Uterus (tissue), 4 donors: ENCODE measurements around the gene XIRP2. TPM values are rescaled to one million over a fixed set of nuclear protein-coding genes. Genes with fewer than 3 reads are reported as not detected.

Experiments
- DNase-seq, 2 donors: peaks; one replicate each; pipeline ENCODE4 v3.0.0-alpha.2; 2019 to 2020
- H3K27ac ChIP-seq, 2 donors: fragments of 200-600 bp; sonication (generic); 1 replicate in 1 of 2; 2 replicates in 1 of 2; pipeline ENCODE4 v1.5.1; 2016 to 2018
- H3K27me3 ChIP-seq, 2 donors: fragments of 200-600 bp; sonication (generic); one replicate each; pipeline ENCODE4 v1.5.1; 2018 to 2019; ENCODE audit warnings: control low read depth in 1 of 2
- H3K36me3 ChIP-seq, 2 donors: fragments of 200-600 bp; sonication (generic); one replicate each; pipeline ENCODE4 v1.5.1; 2019; ENCODE audit warnings: control low read depth in 1 of 2
- H3K4me1 ChIP-seq, 2 donors: fragments of 200-600 bp; sonication (generic); one replicate each; pipeline ENCODE4 v1.5.1; 2018 to 2019; ENCODE audit warnings: control low read depth in 1 of 2
- H3K4me3 ChIP-seq, 2 donors: fragments of 200-600 bp; sonication (generic); 1 replicate in 1 of 2; 2 replicates in 1 of 2; pipeline ENCODE4 v1.5.1; 2018 to 2019; ENCODE audit warnings: mild to moderate bottlenecking in 1 of 2
- H3K9me3 ChIP-seq, 2 donors: fragments of 200-600 bp; sonication (generic); one replicate each; pipeline ENCODE4 v1.5.1; 2019; ENCODE audit warnings: control low read depth in 1 of 2
- POLR2A ChIP-seq, 2 donors: fragments of 450-650 bp; IDR thresholded peaks; one replicate each; pipeline ENCODE4 v1.6.1; 2016; ENCODE audit warnings: antibody characterized with exemption in 2 of 2, mild to moderate bottlenecking in 1 of 2, moderate library complexity in 1 of 2
- intact Hi-C: fragments of 100-400 bp; cut with DNase I; formaldehyde crosslinking; loops from one replicate; pipeline ENCODE4 v1.15.1; 2023; ENCODE audit warnings: low total_unique reads
- total RNA-seq, 4 donors: library from RNA; depleted of rRNA in 3 of 4; stranded (reverse); fragments of >200 nt in 3 of 4; gene quantifications; one replicate each; pipeline versions ENCODE4 v1.1.0 to v1.2.4, GENCODE V29; 2014 to 2023
- TF ChIP-seq, protein P1 (sequence below), 4 experiments: fragments of 200-600 bp in 2 of 4; fragments of 450-650 bp in 2 of 4; sonication (generic) in 2 of 4; IDR thresholded peaks; one replicate each; pipeline ENCODE4 v1.5.1; 2016 to 2019; ENCODE audit warnings: antibody characterized with exemption in 4 of 4, mild to moderate bottlenecking in 2 of 4, moderate library complexity in 1 of 4
- donor health status: DM: yes; HTN: yes; CAD: no.

The XIRP2 gene
- total RNA-seq, 4 donors from 2014 or later: 0.49 to 0.55 TPM; not detected in 2

DNA sequence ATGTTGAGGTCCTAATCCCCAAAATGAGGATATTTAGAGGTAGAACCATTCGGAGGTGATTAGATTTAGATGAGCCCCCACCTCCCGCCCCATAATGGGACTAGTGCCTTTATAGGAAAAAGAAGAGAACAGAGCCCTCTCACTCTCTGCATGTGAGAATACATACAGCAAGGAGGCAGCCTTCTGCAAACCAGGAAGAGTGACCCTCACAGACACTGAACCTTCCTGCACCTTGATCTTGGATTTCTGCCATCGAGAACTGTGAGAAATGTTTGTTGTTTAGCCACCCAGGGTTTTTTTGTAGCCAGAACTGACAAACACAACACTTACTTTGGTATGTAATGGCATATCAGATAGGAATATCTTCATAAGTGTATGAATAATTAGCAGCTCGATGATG, 83.7 kb downstream of the XIRP2 start:
- Histone ChIP-seq H3K4me3 (no peak overlapping the region), H3K36me3 (no peaks in the 10 kb centered on the region), H3K9me3 (no peaks in the 10 kb centered on the region), H3K27me3 (no peaks in the 10 kb centered on the region), H3K27ac (no peak overlapping the region), H3K4me1 (no peaks in the 10 kb centered on the region)
- no peak for TF ChIP-seq POLR2A (IDR thresholded peaks at IDR 0.05)
- TF ChIP-seq, protein P1, sequence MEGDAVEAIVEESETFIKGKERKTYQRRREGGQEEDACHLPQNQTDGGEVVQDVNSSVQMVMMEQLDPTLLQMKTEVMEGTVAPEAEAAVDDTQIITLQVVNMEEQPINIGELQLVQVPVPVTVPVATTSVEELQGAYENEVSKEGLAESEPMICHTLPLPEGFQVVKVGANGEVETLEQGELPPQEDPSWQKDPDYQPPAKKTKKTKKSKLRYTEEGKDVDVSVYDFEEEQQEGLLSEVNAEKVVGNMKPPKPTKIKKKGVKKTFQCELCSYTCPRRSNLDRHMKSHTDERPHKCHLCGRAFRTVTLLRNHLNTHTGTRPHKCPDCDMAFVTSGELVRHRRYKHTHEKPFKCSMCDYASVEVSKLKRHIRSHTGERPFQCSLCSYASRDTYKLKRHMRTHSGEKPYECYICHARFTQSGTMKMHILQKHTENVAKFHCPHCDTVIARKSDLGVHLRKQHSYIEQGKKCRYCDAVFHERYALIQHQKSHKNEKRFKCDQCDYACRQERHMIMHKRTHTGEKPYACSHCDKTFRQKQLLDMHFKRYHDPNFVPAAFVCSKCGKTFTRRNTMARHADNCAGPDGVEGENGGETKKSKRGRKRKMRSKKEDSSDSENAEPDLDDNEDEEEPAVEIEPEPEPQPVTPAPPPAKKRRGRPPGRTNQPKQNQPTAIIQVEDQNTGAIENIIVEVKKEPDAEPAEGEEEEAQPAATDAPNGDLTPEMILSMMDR (IDR thresholded peaks at IDR 0.05): no peak
- DNase-seq: no peak
- intact Hi-C loops: no loop called here

DNA sequence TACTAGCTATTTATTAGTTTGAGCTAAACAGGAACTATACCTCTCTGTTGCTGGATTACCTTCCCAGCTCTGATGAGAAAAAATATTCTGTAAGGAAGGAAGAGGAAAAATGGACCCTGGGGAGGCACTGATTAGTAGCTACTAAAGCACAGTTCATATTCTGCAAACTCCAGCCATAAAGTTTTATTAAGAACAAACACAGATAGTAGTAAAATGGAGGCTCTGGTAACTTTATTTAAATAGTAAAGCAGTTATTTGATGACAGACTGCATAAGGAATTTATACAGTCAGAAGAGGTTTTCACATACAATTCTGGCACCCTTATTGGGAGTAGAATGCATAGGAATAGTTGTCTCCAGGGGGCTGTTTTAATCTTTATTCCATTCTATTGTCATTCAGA, 84.1 kb downstream of the XIRP2 start:
- no peak overlapping the region for H3K27ac ChIP-seq
- intact Hi-C loops: no loop called here
- H3K27me3 ChIP-seq: no peaks in the 10 kb centered on the region
- TF ChIP-seq, protein P1 (IDR thresholded peaks at IDR 0.05): no peak
- no peak for TF ChIP-seq POLR2A (IDR thresholded peaks at IDR 0.05)
- no peak overlapping the region for H3K4me3 ChIP-seq
- no peaks in the 10 kb centered on the region for H3K9me3 ChIP-seq
- no peak for DNase-seq
- H3K36me3 ChIP-seq: no peaks in the 10 kb centered on the region
- H3K4me1 ChIP-seq: no peaks in the 10 kb centered on the region

DNA sequence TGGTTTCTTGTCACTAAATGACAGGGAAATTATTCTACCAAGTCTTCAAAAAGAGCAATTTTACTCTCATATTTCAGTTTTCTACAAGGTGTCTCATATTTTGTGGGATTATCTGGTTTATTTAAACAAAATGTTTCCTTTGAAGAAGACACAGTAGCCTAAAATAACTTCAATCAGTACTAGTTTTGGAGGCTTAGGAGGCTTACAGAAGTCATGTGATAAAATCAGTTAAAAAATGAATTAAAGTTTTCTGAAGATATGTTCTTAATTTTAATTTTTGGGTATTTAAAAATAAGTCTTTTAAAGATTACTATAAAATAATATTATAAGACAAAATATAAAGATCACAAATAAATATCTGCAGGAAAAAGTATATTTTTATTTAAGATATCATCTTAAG, 95.9 kb downstream of the XIRP2 start:
- intact Hi-C loops: no loop called here
- no peaks in the 10 kb centered on the region for H3K9me3 ChIP-seq
- no peak for TF ChIP-seq POLR2A (IDR thresholded peaks at IDR 0.05)
- TF ChIP-seq, protein P1 (IDR thresholded peaks at IDR 0.05): no peak
- H3K27me3 ChIP-seq: no peaks in the 10 kb centered on the region
- no peak overlapping the region for H3K4me3 ChIP-seq
- no peak overlapping the region for H3K27ac ChIP-seq
- H3K4me1 ChIP-seq: no peaks in the 10 kb centered on the region
- no peak for DNase-seq
- H3K36me3 ChIP-seq: no peaks in the 10 kb centered on the region

DNA sequence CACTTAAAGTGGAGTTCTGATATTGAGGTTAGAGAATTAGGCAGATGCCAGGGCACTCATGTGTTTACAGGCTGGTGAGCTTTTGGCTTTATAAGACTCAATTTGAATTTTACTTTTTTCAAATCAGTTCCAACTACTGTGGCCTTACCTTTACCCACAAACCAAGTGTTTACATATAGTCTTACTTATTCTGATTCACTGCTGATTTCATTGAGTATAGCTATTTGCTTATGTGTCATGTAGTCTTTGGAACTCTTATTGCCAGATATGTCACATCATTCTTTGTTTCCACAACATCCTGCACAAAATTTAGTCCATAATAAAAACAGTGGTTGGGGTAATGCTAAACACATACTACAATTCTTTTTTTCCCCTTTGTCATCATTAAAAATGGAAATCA, 96.5 kb downstream of the XIRP2 start:
- H3K9me3 ChIP-seq: no peaks in the 10 kb centered on the region
- H3K4me1 ChIP-seq: no peaks in the 10 kb centered on the region
- no peak for TF ChIP-seq POLR2A (IDR thresholded peaks at IDR 0.05)
- TF ChIP-seq, protein P1 (IDR thresholded peaks at IDR 0.05): no peak
- intact Hi-C loops: no loop called here
- H3K4me3 ChIP-seq: no peak overlapping the region
- no peaks in the 10 kb centered on the region for H3K27me3 ChIP-seq
- no peaks in the 10 kb centered on the region for H3K36me3 ChIP-seq
- no peak for DNase-seq
- H3K27ac ChIP-seq: no peak overlapping the region

DNA sequence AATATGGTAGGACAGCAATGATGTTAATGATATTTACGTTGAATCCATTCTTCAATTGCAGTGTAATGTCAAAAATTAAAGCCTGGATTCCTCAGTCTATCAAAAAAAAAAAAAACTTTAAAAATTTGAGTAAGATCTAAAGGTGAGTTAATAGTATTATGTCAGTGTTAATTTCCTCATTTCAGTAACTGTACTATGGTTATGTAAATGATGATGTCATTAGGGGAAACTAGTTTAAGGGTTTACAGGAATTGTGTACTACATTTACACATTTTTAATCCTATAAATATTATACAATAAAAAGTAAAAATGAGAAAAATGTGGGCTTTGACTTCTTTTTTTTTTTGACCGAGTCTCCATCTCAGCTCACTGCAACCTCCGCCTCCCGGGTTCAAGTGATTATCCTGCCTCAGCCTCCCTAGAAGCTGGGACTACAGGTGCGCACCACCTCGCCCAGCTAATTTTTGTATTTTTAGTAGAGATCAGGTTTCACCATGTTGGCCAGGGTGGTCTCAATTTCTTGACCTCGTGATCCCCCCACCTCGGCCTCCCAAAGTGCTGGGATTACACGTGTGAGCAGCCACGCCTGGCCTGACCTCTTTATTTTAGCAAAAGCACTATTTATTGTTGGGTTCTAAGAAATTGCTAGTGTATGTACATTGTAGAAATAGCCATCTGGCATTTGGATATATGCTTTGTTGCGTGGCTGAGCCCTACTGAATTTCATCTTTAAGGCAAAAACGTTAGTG, 106.5 kb downstream of the XIRP2 start:
- Histone ChIP-seq H3K36me3 (no peaks in the 10 kb centered on the region), H3K27me3 (no peaks in the 10 kb centered on the region), H3K27ac (no peak overlapping the region), H3K4me3 (no peak overlapping the region), H3K9me3 (no peaks in the 10 kb centered on the region), H3K4me1 (no peaks in the 10 kb centered on the region)
- TF ChIP-seq, protein P1 (IDR thresholded peaks at IDR 0.05): no peak
- TF ChIP-seq POLR2A (IDR thresholded peaks at IDR 0.05): no peak
- no peak for DNase-seq
- intact Hi-C loops: no loop called here
